NCI-H2196 (cell line): Measurements from ENCODE around the gene RNPS1.
"Not testable (repeated sequence)": the region's sequence is repeated elsewhere in the genome, so short reads cannot be mapped to it uniquely, and the experiment has no call there.

Experiments
- DNase-seq: peaks from one replicate; lab custom pipeline; 2025; ENCODE audit not compliant: unreplicated experiment; lab: John Stamatoyannopoulos, UW

The RNPS1 gene

DNA sequence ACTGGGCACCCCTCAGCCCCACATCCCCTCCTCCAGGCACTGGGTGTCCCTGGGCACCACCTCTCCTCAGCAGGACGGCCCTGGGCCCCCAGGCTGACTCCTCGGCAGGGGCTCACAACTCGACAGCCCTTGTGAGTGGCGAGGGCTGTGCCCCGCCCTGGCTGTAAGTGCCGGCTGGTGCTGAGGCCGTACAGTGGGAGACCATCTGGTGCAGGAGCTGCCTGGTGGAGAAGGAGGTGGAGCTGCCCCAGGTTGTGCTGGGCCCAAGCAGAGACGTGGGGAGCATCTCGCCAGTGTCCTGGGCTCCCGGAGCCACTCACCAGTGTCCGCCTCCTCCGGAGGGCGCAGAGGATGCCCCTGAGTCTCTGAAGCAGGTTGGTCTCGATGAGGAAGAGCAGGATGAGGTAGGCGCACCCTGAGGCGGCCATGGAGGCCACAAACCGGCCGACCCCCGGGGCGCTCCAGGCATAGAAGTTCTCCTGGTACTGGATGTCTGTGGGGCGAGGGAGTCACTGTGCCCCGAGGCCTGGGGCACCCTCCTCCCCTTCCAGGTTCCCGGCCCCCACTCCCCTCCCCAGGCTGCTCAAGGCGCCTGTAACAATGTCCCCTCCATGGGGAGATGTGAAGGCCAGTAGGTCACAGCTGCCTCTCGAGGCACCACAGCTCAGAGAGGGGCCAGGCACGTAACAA lies 15.1 kb upstream of the RNPS1 start:
- DNase-seq, result no peak

- DNase-seq, result no peak
Observed at GRCh38 chr16:2282262-2282661, 14.3 kb upstream of the RNPS1 start.

DNA sequence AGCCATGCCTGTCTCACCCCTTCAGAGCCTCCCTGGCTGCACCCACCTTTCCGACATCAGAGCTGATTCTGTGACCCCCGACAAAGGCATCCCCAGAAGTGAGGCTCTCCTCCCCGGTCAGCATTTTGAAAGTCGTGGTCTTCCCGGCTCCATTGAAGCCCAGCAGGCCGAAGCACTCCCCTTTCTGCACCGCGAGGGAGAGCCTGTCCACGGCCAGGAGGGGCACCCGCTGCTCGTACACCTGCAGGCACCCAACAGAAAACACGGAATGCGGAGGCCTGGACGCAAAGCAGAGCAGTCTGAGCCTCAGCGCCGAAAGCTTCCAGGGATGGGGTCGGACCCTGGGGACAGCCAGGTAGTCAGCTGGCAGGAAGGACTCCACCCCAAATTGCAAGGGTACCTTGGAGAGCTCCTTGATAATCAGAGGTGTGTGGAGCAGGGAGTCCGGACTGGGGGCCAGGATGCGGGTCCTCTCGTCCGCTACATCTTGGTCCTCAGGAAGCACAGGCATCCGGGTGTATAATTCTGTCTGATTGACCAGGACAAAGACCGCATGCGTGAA lies 13.1 kb upstream of the RNPS1 start:
- no peak for DNase-seq

DNA sequence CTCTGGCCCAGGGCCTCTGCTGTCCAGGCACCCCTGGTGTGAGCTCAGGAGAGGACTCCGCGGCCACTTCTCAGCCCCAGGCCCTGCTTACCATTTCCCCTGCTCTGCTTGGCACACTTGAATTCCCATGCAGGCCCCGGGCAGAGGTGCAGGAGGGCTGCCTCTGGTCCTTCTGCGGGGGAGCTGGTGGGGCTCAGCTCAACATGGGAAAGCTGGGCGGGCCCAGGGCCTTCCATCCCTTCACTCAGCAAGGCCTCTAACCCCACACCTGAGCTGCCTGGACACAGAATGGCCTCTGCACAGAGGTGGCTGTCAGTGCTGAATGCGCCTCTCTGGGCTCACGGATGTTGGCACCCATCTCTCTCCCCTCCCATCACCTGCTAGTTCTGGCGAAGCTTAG lies 12.5 kb upstream of the RNPS1 start:
- no peak for DNase-seq

DNA sequence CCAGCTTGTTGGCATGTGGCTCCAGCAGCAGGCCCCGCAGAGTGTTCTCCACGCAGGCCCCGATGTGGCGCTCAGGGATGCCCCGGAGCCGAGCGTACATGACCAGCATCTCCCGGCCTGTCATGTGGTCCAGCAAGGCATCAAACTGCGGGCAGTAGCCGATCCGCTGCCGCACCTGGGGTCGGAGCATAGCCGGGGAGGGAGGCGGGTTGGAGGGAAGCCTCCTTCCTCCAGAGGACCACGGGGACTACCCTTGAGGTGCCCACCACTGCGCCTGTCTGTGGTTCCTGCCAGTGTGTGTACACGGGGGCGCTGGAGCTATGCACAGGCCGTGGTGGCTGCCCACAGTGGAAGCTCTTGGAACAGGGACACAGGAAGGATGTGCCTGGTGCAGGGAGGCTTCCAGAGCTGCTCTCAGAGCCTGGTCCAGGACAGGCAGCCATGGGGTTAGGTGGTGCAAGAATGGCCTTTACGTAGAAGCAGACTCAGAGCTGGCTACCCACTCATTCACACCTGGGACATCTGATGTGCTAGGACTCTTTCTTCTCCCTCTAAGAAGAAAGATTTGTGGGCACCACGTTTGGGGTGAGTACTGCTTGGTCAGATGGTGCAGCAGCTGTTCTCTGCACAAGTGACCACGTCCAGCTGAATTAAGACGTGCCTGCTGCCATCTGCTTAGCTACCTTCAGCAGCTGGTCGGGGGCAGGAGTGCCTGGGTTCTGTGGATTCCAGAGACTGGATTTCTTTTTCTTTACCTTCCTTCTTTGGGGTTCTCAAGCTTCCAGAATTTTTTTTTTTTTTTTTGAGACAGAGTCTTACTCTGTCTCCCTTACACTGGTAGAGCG lies 11.3 kb upstream of the RNPS1 start:
- no peak for DNase-seq

GRCh38 chr16:2278272-2278608 lies 10.3 kb upstream of the RNPS1 start:
- DNase-seq, result no peak

DNA sequence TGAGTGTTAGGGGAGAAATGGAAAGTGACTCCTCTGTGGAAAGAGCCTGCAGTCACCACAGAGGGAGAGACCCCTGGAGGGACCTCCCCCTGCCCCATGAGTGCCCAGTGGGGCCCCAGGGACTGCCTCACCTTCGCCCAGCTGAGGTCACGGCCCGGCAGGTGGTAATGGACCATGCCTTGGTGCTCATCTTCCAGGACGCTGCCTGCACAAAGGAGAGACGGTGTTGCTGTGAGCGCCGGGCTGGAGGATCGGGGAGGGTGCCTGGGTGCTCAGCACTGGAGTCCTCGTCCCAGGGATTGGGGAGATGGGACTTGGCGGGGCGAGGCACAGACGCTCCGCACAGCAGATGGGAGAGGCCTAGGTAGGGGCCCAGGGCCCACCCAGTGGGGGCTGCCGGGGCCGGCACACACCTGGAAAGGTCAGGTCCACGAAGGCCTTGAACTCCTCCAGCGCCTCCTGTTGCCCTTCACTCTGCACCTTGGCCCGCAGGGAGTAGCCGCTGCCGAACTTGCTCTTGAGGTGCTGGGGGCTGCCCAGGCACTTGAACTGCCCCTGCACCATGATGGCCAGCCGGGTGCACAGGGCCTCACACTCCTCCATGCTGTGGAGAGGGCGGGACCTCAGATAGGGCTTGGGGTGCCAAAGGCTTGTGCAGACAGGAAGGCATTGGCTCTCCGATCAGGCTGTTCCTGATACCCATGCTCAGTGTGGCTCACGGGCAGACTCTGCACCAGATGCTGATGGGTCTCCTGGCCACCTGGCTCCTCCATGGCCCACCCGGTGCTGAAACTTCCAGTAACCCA lies 9.7 kb upstream of the RNPS1 start:
- DNase-seq, result no peak

DNA sequence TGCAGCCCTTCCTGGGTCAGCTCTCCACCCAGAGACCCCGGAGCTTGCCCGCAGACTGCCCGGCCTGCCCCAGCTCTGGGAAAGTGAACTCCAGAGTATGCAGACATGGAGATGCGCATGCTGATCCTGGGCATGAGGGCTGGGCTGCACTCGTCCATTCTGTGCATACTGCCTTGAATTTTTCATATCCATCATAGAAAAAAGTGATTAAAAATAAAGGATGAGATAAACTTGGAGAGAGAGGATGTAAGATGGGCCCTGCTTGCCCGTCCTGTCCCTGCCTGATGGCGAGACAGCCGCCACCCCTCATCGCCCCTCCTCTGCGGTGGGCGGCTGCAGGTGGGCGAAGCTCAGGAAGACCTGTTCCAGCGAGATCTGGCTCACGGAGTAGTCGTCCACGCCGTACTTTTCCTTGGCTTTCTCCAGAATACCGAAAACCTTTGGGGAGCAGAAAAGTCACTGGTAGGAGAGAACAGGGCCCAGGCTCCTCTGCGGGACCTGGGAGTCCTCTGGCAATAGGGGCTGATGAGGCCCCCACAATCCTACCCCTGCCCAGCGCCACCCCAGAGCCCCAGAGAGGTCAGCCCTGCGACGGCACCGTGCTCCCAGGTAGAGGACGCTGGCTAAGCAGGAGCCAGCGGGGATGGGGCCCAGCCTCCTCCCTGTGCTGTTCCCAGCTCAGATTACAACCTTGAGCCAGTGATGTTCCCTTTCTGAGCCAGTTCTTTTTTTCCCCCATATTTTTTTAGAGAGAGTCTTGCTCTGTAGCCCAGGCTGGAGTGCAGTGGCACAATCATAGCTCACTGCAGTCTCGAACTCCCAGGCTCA lies 8.7 kb upstream of the RNPS1 start:
- no peak for DNase-seq

GRCh38 chr16:2275476-2276367 lies 7.8 kb upstream of the RNPS1 start:
- no peak for DNase-seq

- no peak for DNase-seq
Observed at GRCh38 chr16:2273931-2274330, 6.0 kb upstream of the RNPS1 start.

GRCh38 chr16:2273484-2273883 lies 5.6 kb upstream of the RNPS1 start:
- no peak for DNase-seq

GRCh38 chr16:2271848-2272461 lies 4.0 kb upstream of the RNPS1 start:
- no peak for DNase-seq

DNA sequence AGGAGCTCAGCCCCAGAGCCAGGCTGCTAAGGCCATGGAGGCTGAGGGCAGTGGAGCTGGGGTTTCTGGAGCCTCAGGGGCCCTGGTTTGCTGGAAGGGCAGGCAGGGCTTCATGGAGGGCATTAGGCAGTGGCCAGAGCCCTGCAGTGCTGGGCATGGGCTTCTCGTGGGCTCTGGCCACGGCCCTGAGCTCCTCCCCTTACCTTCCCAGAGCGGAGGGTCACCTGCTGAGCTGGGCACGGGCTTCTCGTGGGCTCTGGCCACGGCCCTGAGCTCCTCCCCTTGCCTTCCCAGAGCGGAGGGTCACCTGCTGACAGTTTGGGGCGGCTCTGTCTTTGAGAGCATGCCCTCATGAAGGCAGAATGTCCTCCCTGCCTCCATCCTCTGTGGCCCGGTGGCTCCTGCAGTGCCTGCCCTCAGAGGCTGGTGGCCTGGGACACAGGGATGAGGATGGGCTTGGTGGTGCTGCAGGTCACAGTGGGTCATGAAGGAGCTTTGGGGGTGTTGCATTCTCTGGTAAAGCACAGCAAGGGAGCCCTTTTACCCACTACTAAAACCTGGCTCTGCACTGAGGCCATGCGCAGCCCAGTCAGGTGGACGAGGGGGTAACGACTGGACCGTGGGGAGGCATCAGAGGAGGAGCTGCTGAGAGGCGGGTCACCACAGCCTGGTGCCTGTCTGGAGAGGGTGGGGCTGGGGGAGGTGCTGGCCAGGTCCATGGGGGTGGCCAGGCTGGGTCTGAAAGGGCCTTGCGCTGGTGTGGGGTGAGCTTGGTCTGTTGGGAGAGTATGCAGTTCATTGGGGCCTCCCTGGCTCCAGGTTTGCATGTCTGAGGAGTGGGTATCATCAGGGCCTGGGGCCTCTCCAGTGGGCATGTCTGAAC lies 2.9 kb upstream of the RNPS1 start:
- no peak for DNase-seq

DNA sequence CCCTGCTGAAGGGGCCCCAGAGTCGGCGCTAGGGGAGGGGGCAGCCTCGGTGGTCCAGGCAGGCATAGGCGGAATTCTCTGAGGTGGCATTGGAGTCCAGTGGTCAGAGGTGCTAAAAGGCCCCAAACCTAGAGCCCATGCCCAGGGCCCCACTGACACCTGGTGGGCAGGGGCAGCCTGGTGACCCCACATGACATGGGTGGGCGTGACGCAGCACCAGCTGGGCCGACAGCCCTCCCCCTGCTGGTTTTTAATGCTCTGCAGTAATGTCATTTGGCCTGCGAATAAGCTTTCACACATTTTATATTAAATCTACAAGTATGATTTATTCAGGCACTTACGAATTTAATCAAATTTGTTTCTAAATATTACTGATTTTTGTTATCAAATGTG lies 2.1 kb upstream of the RNPS1 start:
- no peak for DNase-seq

- DNase-seq, result peak; percentile 82
Observed at GRCh38 chr16:2267505-2267912, 417 bp downstream of the RNPS1 start.

DNA sequence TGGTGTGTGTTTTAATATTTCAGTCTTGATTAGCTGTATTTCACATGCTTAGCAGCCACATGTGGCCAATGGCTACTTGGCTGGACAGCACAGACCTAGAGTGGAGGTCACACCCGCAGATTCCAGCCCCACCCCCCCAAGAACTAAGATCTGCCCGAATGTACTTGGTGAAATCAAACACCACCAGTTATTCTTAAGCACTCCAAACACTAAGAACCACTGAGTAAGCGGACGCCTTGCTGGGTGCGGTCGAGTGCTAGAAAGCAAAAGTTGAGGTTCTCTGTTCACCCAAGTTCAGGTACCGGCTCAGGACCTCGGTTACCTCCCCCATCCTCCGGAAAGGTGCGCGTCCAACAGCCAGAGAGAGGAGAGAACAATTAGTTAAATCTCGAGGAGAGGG lies 1.0 kb downstream of the RNPS1 start:
- not testable (repeated sequence) for DNase-seq

DNA sequence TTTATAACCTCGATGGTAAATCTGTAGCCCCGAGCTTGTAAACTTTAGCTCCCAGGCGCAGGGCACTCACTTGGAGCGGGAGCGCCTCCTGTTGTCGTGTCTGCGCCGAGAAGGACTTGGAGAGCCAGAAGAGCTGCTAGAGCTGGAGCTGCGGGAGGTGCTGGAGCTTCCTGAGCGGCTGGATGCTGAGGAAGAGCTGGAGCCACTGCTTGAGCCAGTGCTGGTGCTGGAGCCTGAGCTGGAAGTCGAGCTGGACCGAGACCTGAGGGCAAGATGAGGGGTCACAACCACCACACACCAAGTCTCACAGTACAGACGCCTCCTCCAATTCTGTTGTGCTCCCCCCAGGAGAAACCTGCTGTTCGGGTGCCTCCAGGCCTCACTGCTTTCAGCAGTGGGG lies 4.9 kb downstream of the RNPS1 start:
- not testable (repeated sequence) for DNase-seq

- no peak for DNase-seq
Observed at GRCh38 chr16:2260250-2260649, 7.7 kb downstream of the RNPS1 start.
